DND-41 (cell line): ENCODE data around the gene FAM193B.

ENCODE experiments used
- ATAC-seq: fragments of 200-7000 bp; cut with Tn5 transposase; 3 replicates; pipeline ENCODE4 v1.9.1; 2021; ENCODE audit warnings: low read depth; ENCODE audit not compliant: insufficient read depth
- DNase-seq: peaks from one replicate; pipeline ENCODE4 v3.0.0-alpha.2; 2020
- H2AFZ ChIP-seq: 2 replicates; pipeline ENCODE4 v1.6.0; 2012; ENCODE audit warnings: low read depth, low read length
- H3K27ac ChIP-seq: 2 replicates; pipeline ENCODE4 v1.5.1; 2012; ENCODE audit warnings: low read length, inconsistent platforms
- H3K27me3 ChIP-seq: fragments of 200-600 bp; sonication (generic); 2 replicates; pipeline ENCODE4 v1.6.0; 2012; ENCODE audit warnings: low read length, mild to moderate bottlenecking, inconsistent platforms; ENCODE audit not compliant: insufficient read depth, poor library complexity
- H3K36me3 ChIP-seq: 2 replicates; pipeline ENCODE4 v1.5.1; 2012; ENCODE audit warnings: low read length, inconsistent platforms; ENCODE audit not compliant: insufficient read depth
- H3K4me1 ChIP-seq: 2 replicates; pipeline ENCODE4 v1.5.1; 2012; ENCODE audit warnings: mild to moderate bottlenecking, low read length; ENCODE audit not compliant: insufficient read depth
- H3K4me2 ChIP-seq: 2 replicates; pipeline ENCODE4 v1.6.0; 2012; ENCODE audit warnings: mild to moderate bottlenecking, moderate library complexity, low read length, inconsistent platforms; ENCODE audit not compliant: insufficient read depth
- H3K4me3 ChIP-seq, 2 experiments: fragments of 200-600 bp in 1 of 2; shearing (Covaris generic) in 1 of 2; 2 replicates each; pipeline ENCODE4 v1.5.1; 2012 to 2016; ENCODE audit warnings: inconsistent platforms in 2 of 2, low read length in 2 of 2, mild to moderate bottlenecking in 2 of 2, low read depth in 1 of 2, moderate library complexity in 1 of 2
- H3K79me2 ChIP-seq: 2 replicates; pipeline ENCODE4 v1.6.0; 2012; ENCODE audit warnings: low read length, inconsistent platforms; ENCODE audit not compliant: insufficient read depth
- H3K9ac ChIP-seq: 2 replicates; pipeline ENCODE4 v1.6.0; 2012; ENCODE audit warnings: low read depth, mild to moderate bottlenecking, inconsistent platforms, low read length, moderate library complexity
- H3K9me3 ChIP-seq: 2 replicates; pipeline ENCODE4 v1.5.1; 2012; ENCODE audit warnings: low read length, moderate library complexity, mild to moderate bottlenecking, inconsistent platforms; ENCODE audit not compliant: insufficient read depth, severe bottlenecking
- H4K20me1 ChIP-seq: 2 replicates; pipeline ENCODE4 v1.6.0; 2012; ENCODE audit warnings: low read length; ENCODE audit not compliant: insufficient read depth
- CTCF ChIP-seq: IDR thresholded peaks from 2 replicates; pipeline ENCODE4 v1.5.1; 2012; ENCODE audit warnings: borderline replicate concordance, low read length, moderate library complexity, mild to moderate bottlenecking; ENCODE audit not compliant: poor library complexity, severe bottlenecking; ENCODE audit errors: extremely low read depth
- EZH2 ChIP-seq: IDR thresholded peaks from 3 replicates; pipeline ENCODE4 v1.6.1; 2012; ENCODE audit warnings: borderline replicate concordance, low read depth, mild to moderate bottlenecking, moderate library complexity, low read length, inconsistent platforms; ENCODE audit not compliant: severe bottlenecking

Gene FAM193B

DNA sequence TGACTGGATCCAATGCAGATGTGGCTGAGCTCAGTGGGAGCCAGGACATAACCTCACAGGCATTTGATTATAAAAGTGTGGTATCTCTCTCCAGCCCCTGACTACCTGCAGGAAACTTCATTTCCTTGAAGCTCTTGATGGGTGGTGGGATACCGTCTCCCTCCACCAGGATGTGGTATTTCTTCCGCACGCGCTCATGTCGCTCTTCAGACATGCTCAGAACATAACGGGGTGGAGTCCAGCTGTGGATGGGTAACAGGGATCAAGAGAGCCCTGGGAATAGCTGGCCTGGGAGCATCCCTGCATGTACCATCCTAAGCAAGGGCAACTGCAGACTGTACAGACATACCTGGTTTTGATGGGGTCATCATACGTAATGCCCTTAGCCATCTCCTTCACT lies 38.8 kb downstream of the FAM193B start:
- no peak for DNase-seq
- no peak overlapping the region for H2AFZ ChIP-seq
- H3K4me3 ChIP-seq, result peak overlapping the region; percentile 60 to 77
- peak overlapping the region; percentile 88 for H3K4me2 ChIP-seq
- H3K9ac ChIP-seq, result peak overlapping the region; percentile 66
- H3K27me3 ChIP-seq, result no peaks in the 10 kb centered on the region
- peaks cover 47% of the 10 kb centered on the region for H3K4me1 ChIP-seq
- H3K27ac ChIP-seq, result peak overlapping the region; percentile 83
- H3K36me3 ChIP-seq, result peaks cover 71% of the 10 kb centered on the region
- peaks cover 36% of the 10 kb centered on the region for H3K79me2 ChIP-seq
- no peaks in the 10 kb centered on the region for H3K9me3 ChIP-seq
- H4K20me1 ChIP-seq, result peaks cover 28% of the 10 kb centered on the region
- no peak for TF ChIP-seq EZH2
- no peak for ATAC-seq

DNA sequence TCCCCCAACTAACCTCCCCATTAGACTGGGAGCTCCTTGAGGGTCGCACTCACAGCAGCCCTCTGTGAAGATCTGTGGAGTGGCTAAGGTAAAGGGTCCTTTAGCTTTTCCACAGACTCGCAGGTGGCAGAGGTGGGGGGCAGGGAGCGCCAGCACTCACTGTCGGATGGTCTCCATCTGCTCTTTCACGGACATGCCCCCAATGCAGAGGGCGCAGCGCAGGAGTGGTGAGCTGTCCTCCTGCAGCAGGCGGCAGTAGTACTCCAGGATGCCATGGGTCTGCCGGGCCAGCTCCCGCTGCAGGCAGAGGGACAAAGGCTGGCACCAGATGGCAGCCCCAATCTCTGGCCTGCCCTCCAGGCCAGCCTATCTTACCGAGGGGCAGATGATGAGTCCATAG lies 39.8 kb downstream of the FAM193B start:
- no peaks in the 10 kb centered on the region for H3K9me3 ChIP-seq
- ATAC-seq (no peak), DNase-seq (no peak)
- peaks cover 36% of the 10 kb centered on the region for H3K4me1 ChIP-seq
- H3K36me3 ChIP-seq, result peaks cover 68% of the 10 kb centered on the region
- H3K27ac ChIP-seq, result no peak overlapping the region
- H3K4me2 ChIP-seq, result peak overlapping the region; percentile 88
- H3K27me3 ChIP-seq, result no peaks in the 10 kb centered on the region
- H4K20me1 ChIP-seq, result peaks cover 28% of the 10 kb centered on the region
- TF ChIP-seq EZH2, result no peak
- TF ChIP-seq CTCF, result no peak
- peak overlapping the region; percentile 11; the same call in 1 of the 2 replicates for H3K9ac ChIP-seq
- peaks cover 33% of the 10 kb centered on the region for H3K79me2 ChIP-seq
- H3K4me3 ChIP-seq, result peak overlapping the region in 1 of 2 experiments; percentile 23; a peak in 1 of 4 replicates
- H2AFZ ChIP-seq, result no peak overlapping the region

DNA sequence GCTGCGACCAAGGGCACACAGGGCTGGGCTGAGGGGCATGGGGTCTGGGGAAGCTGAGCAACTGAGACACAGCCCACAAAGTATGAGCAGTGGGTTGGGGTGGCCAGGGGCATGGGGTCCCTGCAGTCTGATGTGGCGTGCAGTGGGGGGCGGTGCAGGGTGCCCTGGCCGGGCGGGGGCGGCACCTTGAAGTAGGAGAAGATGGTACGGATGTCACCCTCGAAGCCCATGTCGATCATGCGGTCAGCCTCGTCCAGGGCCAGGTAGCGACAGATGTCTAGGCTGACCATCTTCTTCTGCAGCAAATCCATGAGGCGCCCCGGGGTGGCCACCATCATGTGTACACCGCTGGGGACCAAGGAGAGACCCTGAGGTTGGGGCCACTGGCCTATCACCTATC lies 40.9 kb downstream of the FAM193B start:
- H3K4me1 ChIP-seq, result peaks cover 27% of the 10 kb centered on the region
- peaks cover 30% of the 10 kb centered on the region for H3K79me2 ChIP-seq

More for the DNA sequence above, 40.9 kb downstream of the FAM193B start:
- no peak overlapping the region for H2AFZ ChIP-seq
- H3K27me3 ChIP-seq, result no peaks in the 10 kb centered on the region
- no peak overlapping the region for H3K9ac ChIP-seq
- ATAC-seq, result no peak
- no peak overlapping the region for H3K4me3 ChIP-seq
- no peak overlapping the region for H3K4me2 ChIP-seq
- no peak for TF ChIP-seq CTCF
- TF ChIP-seq EZH2, result no peak
- no peaks in the 10 kb centered on the region for H3K9me3 ChIP-seq
- H4K20me1 ChIP-seq, result peaks cover 28% of the 10 kb centered on the region
- H3K27ac ChIP-seq, result no peak overlapping the region
- H3K36me3 ChIP-seq, result peaks cover 64% of the 10 kb centered on the region
- no peak for DNase-seq
